Astrocyte (in vitro differentiated cells and primary cell): ENCODE results near the gene SNAP25.

Source experiments
- CTCF ChIP-seq: IDR thresholded peaks from 2 replicates; pipeline ENCODE4 v1.5.1; 2011; ENCODE audit warnings: low read depth, mild to moderate bottlenecking, inconsistent platforms, low read length, moderate library complexity; ENCODE audit not compliant: insufficient read depth
- EZH2 ChIP-seq: IDR thresholded peaks from 2 replicates; pipeline ENCODE4 v1.6.1; 2012; ENCODE audit warnings: mild to moderate bottlenecking, low read length, inconsistent platforms; ENCODE audit not compliant: insufficient read depth

- TF ChIP-seq CTCF (no peak), EZH2 (no peak)
These were observed 78.6 kb downstream of the SNAP25 start for GRCh38 chr20:10297223-10297622.
